CD14-positive monocyte (primary cell): ENCODE data around the gene TNFRSF8. TPM values are rescaled to one million over a fixed set of nuclear protein-coding genes. Genes with fewer than 3 reads are reported as not detected.

Experiments
- DNase-seq, 3 donors: peaks; one replicate each; pipeline ENCODE4 v3.0.0-alpha.2; 2011 to 2022
- H2AFZ ChIP-seq: 2 replicates; pipeline ENCODE4 v1.6.0; 2012; ENCODE audit warnings: mild to moderate bottlenecking, low read depth, low read length, inconsistent platforms; ENCODE audit not compliant: insufficient read depth, poor library complexity, severe bottlenecking
- H3K27ac ChIP-seq, 2 donors: 1 replicate in 1 of 2; 2 replicates in 1 of 2; pipeline ENCODE4 v1.5.1; 2012 to 2013; ENCODE audit warnings: low read length in 2 of 2, control low read depth in 1 of 2, inconsistent platforms in 1 of 2, low read depth in 1 of 2, mild to moderate bottlenecking in 1 of 2
- H3K27me3 ChIP-seq, 2 donors: one replicate each; pipeline versions ENCODE4 v1.6.0 to v1.6.1; 2011 to 2013; ENCODE audit warnings: low read length in 2 of 2; ENCODE audit not compliant: control insufficient read depth in 2 of 2, insufficient read depth in 2 of 2
- H3K36me3 ChIP-seq, 2 donors: replicated peaks in 1 of 2; 1 replicate in 1 of 2; 2 replicates in 1 of 2; pipeline versions ENCODE4 v1.5.1 to v1.6.1; 2012 to 2013; ENCODE audit warnings: low read length in 2 of 2, control low read depth in 1 of 2, inconsistent platforms in 1 of 2, mild to moderate bottlenecking in 1 of 2; ENCODE audit not compliant: insufficient read depth in 2 of 2, control insufficient read depth in 1 of 2
- H3K4me1 ChIP-seq, 2 donors: 1 replicate in 1 of 2; 2 replicates in 1 of 2; pipeline versions ENCODE4 v1.5.1 to v1.6.1; 2012 to 2013; ENCODE audit warnings: low read length in 2 of 2, control low read depth in 1 of 2, inconsistent platforms in 1 of 2, mild to moderate bottlenecking in 1 of 2, moderate library complexity in 1 of 2; ENCODE audit not compliant: insufficient read depth in 2 of 2, control insufficient read depth in 1 of 2
- H3K4me2 ChIP-seq: replicated peaks from 2 replicates; pipeline ENCODE3; 2012; ENCODE audit warnings: low read length, moderate library complexity, mild to moderate bottlenecking; ENCODE audit not compliant: poor library complexity, severe bottlenecking; ENCODE audit errors: extremely low read depth
- H3K4me3 ChIP-seq, 3 experiments: fragments of 200-600 bp in 1 of 3; sonication (generic) in 1 of 3; replicated peaks in 1 of 3; 1 replicate in 2 of 3; 2 replicates in 1 of 3; pipeline ENCODE4 v1.5.1; 2011 to 2013; ENCODE audit warnings: low read length in 3 of 3, mild to moderate bottlenecking in 3 of 3, control low read depth in 2 of 3, low read depth in 2 of 3, inconsistent platforms in 1 of 3, moderate library complexity in 1 of 3
- H3K79me2 ChIP-seq: 2 replicates; pipeline ENCODE4 v1.6.0; 2012; ENCODE audit warnings: mild to moderate bottlenecking, control low read depth, inconsistent platforms, low read length, moderate library complexity; ENCODE audit not compliant: insufficient read depth
- H3K9ac ChIP-seq: 2 replicates; pipeline ENCODE4 v1.6.0; 2017; ENCODE audit warnings: low read length, mild to moderate bottlenecking; ENCODE audit not compliant: insufficient read depth, poor library complexity, severe bottlenecking
- H3K9me3 ChIP-seq, 2 donors: replicated peaks in 1 of 2; 1 replicate in 1 of 2; 2 replicates in 1 of 2; pipeline versions ENCODE4 v1.5.1 to v1.6.1; 2012 to 2013; ENCODE audit warnings: low read length in 2 of 2, control low read depth in 1 of 2; ENCODE audit not compliant: control insufficient read depth in 1 of 2, insufficient read depth in 1 of 2
- H4K20me1 ChIP-seq: 2 replicates; pipeline ENCODE4 v1.6.0; 2012; ENCODE audit warnings: mild to moderate bottlenecking, low read length, control low read depth, moderate library complexity; ENCODE audit not compliant: insufficient read depth
- H3K27ac Mint-ChIP-seq, 7 donors: one replicate each; pipeline ENCODE4 v1.8.0; 2020; ENCODE audit warnings: mild to moderate bottlenecking in 7 of 7, mixed read lengths in 7 of 7, moderate library complexity in 6 of 7, inconsistent platforms in 2 of 7
- H3K27me3 Mint-ChIP-seq, 3 donors: one replicate each; pipeline ENCODE4 v1.8.0; 2021 to 2022; ENCODE audit warnings: low read depth in 3 of 3, mild to moderate bottlenecking in 3 of 3, mixed read lengths in 3 of 3, moderate library complexity in 3 of 3, inconsistent platforms in 1 of 3
- H3K36me3 Mint-ChIP-seq, 2 donors: one replicate each; pipeline ENCODE4 v1.8.0; 2020; ENCODE audit warnings: mixed read lengths in 2 of 2, inconsistent platforms in 1 of 2, mild to moderate bottlenecking in 1 of 2
- H3K4me1 Mint-ChIP-seq: one replicate; pipeline ENCODE4 v1.8.0; 2020; ENCODE audit warnings: mild to moderate bottlenecking, mixed read lengths
- H3K4me3 Mint-ChIP-seq, 2 donors: one replicate each; pipeline ENCODE4 v1.8.0; 2020; ENCODE audit warnings: mild to moderate bottlenecking in 2 of 2, mixed read lengths in 2 of 2, moderate library complexity in 1 of 2
- H3K9me3 Mint-ChIP-seq, 7 donors: one replicate each; pipeline ENCODE4 v1.8.0; 2020 to 2022; ENCODE audit warnings: mixed read lengths in 7 of 7, mild to moderate bottlenecking in 6 of 7, moderate library complexity in 6 of 7, inconsistent platforms in 2 of 7
- WGBS: methylation state at CpG from one replicate; pipeline ENCODE4 v1.1.5; 2013; ENCODE audit warnings: missing lambda C conversion rate; ENCODE audit not compliant: insufficient coverage; 5-methylcytosine and 5-hydroxymethylcytosine counted together
- intact Hi-C, 2 donors: fragments of 100-400 bp; cut with micrococcal nuclease; formaldehyde crosslinking; loops; one replicate each; pipeline versions ENCODE4 v1.15.0 to v1.15.1; 2023
- polyA plus RNA-seq, 3 donors: library from polyadenylated mRNA; depleted of rRNA in 1 of 3; unstranded in 2 of 3; stranded (reverse) in 1 of 3; fragments of 300-500 nt in 2 of 3; fragments of >200 nt in 1 of 3; fragmentation: Illumina TruSeq in 2 of 3; gene quantifications; 1 replicate in 2 of 3; 2 replicates in 1 of 3; pipeline ENCODE4 v1.2.3, GENCODE V29; 2012 to 2021
- TF ChIP-seq, protein P1 (sequence below): fragments of 200-600 bp; IDR thresholded peaks from one replicate; pipeline ENCODE4 v1.8.0; 2022; ENCODE audit warnings: antibody characterized with exemption, mild to moderate bottlenecking

The TNFRSF8 gene
- polyA plus RNA-seq, 3 donors, result 10.9 to 11.9 (median 11.8) TPM

DNA sequence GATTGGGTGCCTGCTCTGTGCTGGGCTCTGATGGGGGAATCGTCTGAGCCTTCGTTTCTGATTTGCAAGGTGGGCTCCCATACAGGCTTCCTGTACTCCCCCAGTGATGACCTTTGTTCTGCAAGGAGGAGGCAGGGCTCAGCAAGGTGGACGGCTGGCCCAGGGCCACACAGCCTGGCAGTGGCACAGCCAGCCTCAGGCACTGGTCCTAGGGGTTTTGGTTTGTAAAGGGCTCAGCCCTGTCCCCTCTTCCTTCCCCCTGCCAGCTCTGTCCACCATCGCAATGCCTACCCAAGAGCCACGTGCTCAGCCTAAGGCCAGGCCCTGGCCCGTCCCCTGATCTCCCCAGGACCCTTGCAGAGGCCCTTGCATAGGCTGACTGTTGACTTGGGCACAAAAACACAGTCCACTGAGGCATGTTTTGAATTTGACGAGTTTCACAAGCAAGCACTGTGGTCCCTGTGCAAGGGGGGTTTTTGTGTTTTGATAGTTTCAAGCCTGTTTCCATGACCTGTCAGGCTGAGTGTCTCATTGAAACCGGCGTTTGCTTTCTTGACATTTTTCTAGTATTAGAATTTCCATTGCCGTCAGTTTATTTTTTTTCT, 64.2 kb downstream of the TNFRSF8 start:
- Mint-ChIP-seq H3K27ac (peak overlapping the region in 2 of 7 donors; percentile 6 to 37), H3K9me3 (no peaks in the 10 kb centered on the region), H3K36me3 (peaks cover 22 to 41% of the 10 kb centered on the region in 2 donors), H3K27me3 (peaks cover 2 to 5% (median 4%) of the 10 kb centered on the region in 3 donors), H3K4me3 (peak overlapping the region; percentile 77 to 91), H3K4me1 (peaks cover 67% of the 10 kb centered on the region)
- peak overlapping the region in 1 of 2 donors; percentile 88 for H3K27ac ChIP-seq
- no peak for DNase-seq
- no peaks in the 10 kb centered on the region for H4K20me1 ChIP-seq
- H2AFZ ChIP-seq, result no peak overlapping the region
- H3K4me3 ChIP-seq, result peak overlapping the region in 2 of 3 experiments; percentile 52 to 71
- H3K9me3 ChIP-seq, result no peaks in the 10 kb centered on the region
- H3K4me1 ChIP-seq, result peaks cover 63% of the 10 kb centered on the region in 2 donors
- peaks cover 43% of the 10 kb centered on the region for H3K79me2 ChIP-seq
- peak overlapping the region; percentile 74 for H3K4me2 ChIP-seq
- 96% methylated on average over 5 of the region's 10 CpGs for WGBS
- H3K36me3 ChIP-seq, result no peaks in the 10 kb centered on the region
- H3K27me3 ChIP-seq, result no peaks in the 10 kb centered on the region
- intact Hi-C loops, result loop anchor here (5.0 kb wide), 1 partner anchor 40 kb away; the partner anchor contains the start of gene TNFRSF1B (in 2 of the 2)
- peak overlapping the region; percentile 71 for H3K9ac ChIP-seq
- TF ChIP-seq, protein P1, sequence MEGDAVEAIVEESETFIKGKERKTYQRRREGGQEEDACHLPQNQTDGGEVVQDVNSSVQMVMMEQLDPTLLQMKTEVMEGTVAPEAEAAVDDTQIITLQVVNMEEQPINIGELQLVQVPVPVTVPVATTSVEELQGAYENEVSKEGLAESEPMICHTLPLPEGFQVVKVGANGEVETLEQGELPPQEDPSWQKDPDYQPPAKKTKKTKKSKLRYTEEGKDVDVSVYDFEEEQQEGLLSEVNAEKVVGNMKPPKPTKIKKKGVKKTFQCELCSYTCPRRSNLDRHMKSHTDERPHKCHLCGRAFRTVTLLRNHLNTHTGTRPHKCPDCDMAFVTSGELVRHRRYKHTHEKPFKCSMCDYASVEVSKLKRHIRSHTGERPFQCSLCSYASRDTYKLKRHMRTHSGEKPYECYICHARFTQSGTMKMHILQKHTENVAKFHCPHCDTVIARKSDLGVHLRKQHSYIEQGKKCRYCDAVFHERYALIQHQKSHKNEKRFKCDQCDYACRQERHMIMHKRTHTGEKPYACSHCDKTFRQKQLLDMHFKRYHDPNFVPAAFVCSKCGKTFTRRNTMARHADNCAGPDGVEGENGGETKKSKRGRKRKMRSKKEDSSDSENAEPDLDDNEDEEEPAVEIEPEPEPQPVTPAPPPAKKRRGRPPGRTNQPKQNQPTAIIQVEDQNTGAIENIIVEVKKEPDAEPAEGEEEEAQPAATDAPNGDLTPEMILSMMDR, result no peak

DNA sequence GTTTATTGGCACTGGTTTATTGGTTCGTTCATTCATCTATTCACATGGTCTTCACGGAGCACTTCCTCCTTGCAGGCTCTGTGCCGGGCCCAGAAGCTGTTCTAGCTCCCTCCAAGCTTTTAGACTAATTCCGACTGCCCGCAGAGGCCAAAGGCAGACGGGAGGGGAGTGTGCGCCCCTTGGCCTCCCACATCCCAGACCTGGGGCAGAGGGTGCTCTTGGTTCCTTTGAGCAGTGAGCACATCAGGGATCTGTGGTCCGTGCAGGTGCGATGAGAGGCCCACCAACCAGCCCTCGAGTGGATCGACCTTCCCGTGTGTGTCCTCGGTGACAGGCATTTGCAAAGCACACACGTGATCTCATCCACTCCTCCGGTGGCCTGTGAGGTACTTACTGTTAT, 65.0 kb downstream of the TNFRSF8 start:
- Mint-ChIP-seq H3K4me1 (peaks cover 75% of the 10 kb centered on the region), H3K4me3 (peak overlapping the region in 1 of 2 donors; percentile 91), H3K27ac (no peak overlapping the region), H3K27me3 (peaks cover 0 to 5% (median 2%) of the 10 kb centered on the region in 3 donors), H3K36me3 (peaks cover 22 to 41% of the 10 kb centered on the region in 2 donors), H3K9me3 (peaks cover 0 to 4% (median 0%) of the 10 kb centered on the region in 7 donors)
- no peak for DNase-seq
- H4K20me1 ChIP-seq, result no peaks in the 10 kb centered on the region
- H3K79me2 ChIP-seq, result peaks cover 43% of the 10 kb centered on the region
- no peak overlapping the region for H3K9ac ChIP-seq
- TF ChIP-seq, protein P1, result no peak
- no peak overlapping the region for H3K27ac ChIP-seq
- no peaks in the 10 kb centered on the region for H3K27me3 ChIP-seq
- peak overlapping the region in 1 of 3 experiments; percentile 4 for H3K4me3 ChIP-seq
- WGBS, result 83% methylated on average over 13 of the region's 15 CpGs
- peak overlapping the region; percentile 74 for H3K4me2 ChIP-seq
- H3K4me1 ChIP-seq, result peaks cover 71% of the 10 kb centered on the region in 2 donors
- H2AFZ ChIP-seq, result no peak overlapping the region
- intact Hi-C loops, result loop anchor here (5.0 kb wide), 1 partner anchor 39 kb away; the partner anchor contains the start of gene TNFRSF1B (in 2 of the 2)
- no peaks in the 10 kb centered on the region for H3K9me3 ChIP-seq
- no peaks in the 10 kb centered on the region for H3K36me3 ChIP-seq
